Chondrocyte (in vitro differentiated cells): Measurements from ENCODE around the gene GLIPR1L2. TPM values are rescaled to one million over a fixed set of nuclear protein-coding genes. Genes with fewer than 3 reads are reported as not detected.

Experiments used
- DNase-seq: peaks from one replicate; pipeline ENCODE4 v3.0.0; 2021; ENCODE audit warnings: mixed read lengths, low spot score
- H3K27ac Mint-ChIP-seq: one replicate; pipeline ENCODE4 v1.8.0; 2021; ENCODE audit warnings: mild to moderate bottlenecking, moderate library complexity, mixed read lengths; ENCODE audit not compliant: unreplicated experiment
- H3K27me3 Mint-ChIP-seq: 2 replicates; pipeline ENCODE4 v1.8.0; 2021; ENCODE audit warnings: low read depth, mixed read lengths
- H3K36me3 Mint-ChIP-seq: 2 replicates; pipeline ENCODE4 v1.8.0; 2021; ENCODE audit warnings: low read depth, mixed read lengths
- H3K4me1 Mint-ChIP-seq: 2 replicates; pipeline ENCODE4 v1.8.0; 2021; ENCODE audit warnings: low read depth, mild to moderate bottlenecking, mixed read lengths
- H3K4me3 Mint-ChIP-seq: one replicate; pipeline ENCODE4 v1.8.0; 2021; ENCODE audit warnings: mild to moderate bottlenecking, moderate library complexity, mixed read lengths; ENCODE audit not compliant: unreplicated experiment
- H3K9me3 Mint-ChIP-seq: 2 replicates; pipeline ENCODE4 v1.8.0; 2021; ENCODE audit warnings: low read depth, mixed read lengths
- total RNA-seq: library from RNA; stranded (reverse); gene quantifications from 3 replicates; pipeline ENCODE4 v1.2.1, GENCODE V29; 2021
- TF ChIP-seq, protein P1 (sequence below): fragments of 200-600 bp; sonication (generic); IDR thresholded peaks from 2 replicates; pipeline ENCODE4 v1.5.0; 2021; ENCODE audit warnings: antibody characterized with exemption, mild to moderate bottlenecking, moderate library complexity

The GLIPR1L2 gene
- total RNA-seq, 1 donor from 2014 or later, result 0.65 TPM

DNA sequence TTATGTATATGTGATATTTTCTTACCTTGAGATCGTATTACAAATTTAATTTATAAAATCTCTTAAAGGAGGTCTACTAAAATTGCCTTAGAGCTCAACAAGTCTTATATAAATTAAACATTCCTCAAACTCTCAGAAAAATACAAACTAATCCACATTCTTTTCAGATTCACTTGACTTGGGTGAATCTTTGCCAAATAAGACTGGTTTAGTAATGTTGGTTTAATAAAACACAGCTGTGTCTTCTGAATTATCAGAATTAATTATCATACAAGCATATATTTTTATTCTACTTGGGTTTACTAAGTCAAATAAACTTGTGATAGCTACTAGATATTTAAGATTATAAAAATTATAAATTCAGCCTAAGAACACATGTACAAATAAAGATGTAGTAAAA is 13.3 kb downstream of the GLIPR1L2 start:
- no peak overlapping the region for H3K4me3 Mint-ChIP-seq
- peaks cover 7% of the 10 kb centered on the region for H3K9me3 Mint-ChIP-seq
- H3K4me1 Mint-ChIP-seq, result peaks cover 6% of the 10 kb centered on the region
- peaks cover 2% of the 10 kb centered on the region for H3K36me3 Mint-ChIP-seq
- TF ChIP-seq, protein P1, sequence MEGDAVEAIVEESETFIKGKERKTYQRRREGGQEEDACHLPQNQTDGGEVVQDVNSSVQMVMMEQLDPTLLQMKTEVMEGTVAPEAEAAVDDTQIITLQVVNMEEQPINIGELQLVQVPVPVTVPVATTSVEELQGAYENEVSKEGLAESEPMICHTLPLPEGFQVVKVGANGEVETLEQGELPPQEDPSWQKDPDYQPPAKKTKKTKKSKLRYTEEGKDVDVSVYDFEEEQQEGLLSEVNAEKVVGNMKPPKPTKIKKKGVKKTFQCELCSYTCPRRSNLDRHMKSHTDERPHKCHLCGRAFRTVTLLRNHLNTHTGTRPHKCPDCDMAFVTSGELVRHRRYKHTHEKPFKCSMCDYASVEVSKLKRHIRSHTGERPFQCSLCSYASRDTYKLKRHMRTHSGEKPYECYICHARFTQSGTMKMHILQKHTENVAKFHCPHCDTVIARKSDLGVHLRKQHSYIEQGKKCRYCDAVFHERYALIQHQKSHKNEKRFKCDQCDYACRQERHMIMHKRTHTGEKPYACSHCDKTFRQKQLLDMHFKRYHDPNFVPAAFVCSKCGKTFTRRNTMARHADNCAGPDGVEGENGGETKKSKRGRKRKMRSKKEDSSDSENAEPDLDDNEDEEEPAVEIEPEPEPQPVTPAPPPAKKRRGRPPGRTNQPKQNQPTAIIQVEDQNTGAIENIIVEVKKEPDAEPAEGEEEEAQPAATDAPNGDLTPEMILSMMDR, result no peak
- H3K27me3 Mint-ChIP-seq, result no peaks in the 10 kb centered on the region
- no peak overlapping the region for H3K27ac Mint-ChIP-seq
- no peak for DNase-seq

DNA sequence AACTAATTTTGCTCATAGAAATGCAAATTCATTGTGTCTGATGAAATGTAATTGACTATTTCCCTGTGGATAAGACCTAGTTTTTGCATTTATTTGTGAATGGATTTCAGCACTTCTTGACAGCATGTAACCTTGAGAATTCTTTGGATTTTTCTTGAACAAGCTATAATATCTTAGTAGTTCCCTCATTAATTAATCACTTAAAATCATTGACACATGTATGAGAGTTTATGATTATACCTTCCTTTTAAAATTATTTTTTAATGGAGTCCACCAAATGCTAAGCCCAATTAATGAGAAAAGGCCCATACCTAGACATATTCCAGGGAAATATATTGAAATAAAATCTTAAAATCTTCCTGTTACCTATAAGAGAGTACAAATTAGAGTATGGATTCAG is 16.8 kb downstream of the GLIPR1L2 start:
- peaks cover 2% of the 10 kb centered on the region for H3K36me3 Mint-ChIP-seq
- peaks cover 13% of the 10 kb centered on the region for H3K4me1 Mint-ChIP-seq
- no peak overlapping the region for H3K27ac Mint-ChIP-seq
- H3K4me3 Mint-ChIP-seq, result no peak overlapping the region
- DNase-seq, result no peak
- TF ChIP-seq, protein P1, result no peak
- peaks cover 7% of the 10 kb centered on the region for H3K9me3 Mint-ChIP-seq
- H3K27me3 Mint-ChIP-seq, result no peaks in the 10 kb centered on the region

DNA sequence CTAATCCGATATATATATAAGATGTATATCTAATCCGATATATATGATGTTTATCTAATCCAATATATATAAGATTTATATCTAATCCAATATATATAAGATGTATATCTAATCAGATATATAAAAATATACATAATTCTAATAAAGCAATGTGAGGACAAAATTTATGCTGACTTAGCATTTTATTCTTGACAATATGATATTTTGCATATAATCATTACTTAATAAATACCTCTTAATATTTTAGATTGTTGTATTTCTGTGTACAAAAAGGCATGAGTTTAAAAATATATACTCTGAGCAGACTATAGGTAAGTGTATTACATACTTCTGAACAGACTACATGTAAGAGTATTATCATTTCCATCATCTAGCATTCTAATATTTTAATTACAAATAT is 18.9 kb downstream of the GLIPR1L2 start:
- peaks cover 23% of the 10 kb centered on the region for H3K4me1 Mint-ChIP-seq
- H3K9me3 Mint-ChIP-seq, result peaks cover 7% of the 10 kb centered on the region
- peaks cover 2% of the 10 kb centered on the region for H3K36me3 Mint-ChIP-seq
- no peaks in the 10 kb centered on the region for H3K27me3 Mint-ChIP-seq
- H3K27ac Mint-ChIP-seq, result no peak overlapping the region
- TF ChIP-seq, protein P1, result no peak
- DNase-seq, result no peak
- no peak overlapping the region for H3K4me3 Mint-ChIP-seq

DNA sequence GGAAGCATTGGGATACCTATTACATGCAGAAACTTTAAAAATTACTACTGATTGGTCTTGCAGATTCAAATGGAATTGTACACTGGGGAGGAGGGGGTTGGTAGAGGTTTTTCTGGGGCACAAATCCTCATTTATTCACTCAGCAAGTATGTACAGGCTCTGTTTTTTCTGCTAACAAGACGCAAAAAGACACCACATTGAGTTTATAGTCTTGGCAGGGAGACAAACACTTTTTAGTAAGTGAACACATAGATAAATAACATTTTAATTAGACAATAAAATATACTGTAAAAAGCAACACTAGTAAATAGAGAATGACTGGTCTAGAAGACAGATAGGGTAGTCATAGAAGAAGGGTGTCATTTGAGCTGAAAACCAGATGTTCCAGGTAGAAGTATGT is 23.8 kb downstream of the GLIPR1L2 start:
- Mint-ChIP-seq H3K4me1 (peaks cover 42% of the 10 kb centered on the region), H3K9me3 (peaks cover 5% of the 10 kb centered on the region), H3K36me3 (no peaks in the 10 kb centered on the region), H3K27ac (peak overlapping the region; percentile 58), H3K27me3 (no peaks in the 10 kb centered on the region), H3K4me3 (no peak overlapping the region)
- no peak for DNase-seq
- TF ChIP-seq, protein P1, result no peak

DNA sequence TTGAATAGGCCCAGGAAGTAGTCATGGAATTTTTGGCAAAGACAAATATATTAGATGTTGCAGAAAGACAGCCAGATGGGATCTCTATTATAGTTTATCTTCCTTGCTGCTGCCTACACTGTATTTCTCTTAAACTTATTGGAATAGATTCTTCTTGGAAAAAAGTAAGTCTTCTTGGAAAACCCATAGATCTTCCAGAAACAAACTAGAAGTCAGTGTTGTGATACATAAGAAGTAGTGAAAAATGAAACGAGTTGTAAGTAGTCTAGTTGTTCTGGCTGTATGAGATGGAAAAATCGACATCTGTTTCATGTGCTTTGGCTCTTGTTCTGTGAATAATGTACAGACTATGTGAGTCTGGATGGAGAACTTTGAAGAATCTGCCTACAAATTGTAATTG is 29.0 kb downstream of the GLIPR1L2 start:
- no peak for DNase-seq
- Mint-ChIP-seq H3K4me3 (no peak overlapping the region), H3K36me3 (peaks cover 1% of the 10 kb centered on the region), H3K27me3 (no peaks in the 10 kb centered on the region), H3K4me1 (peaks cover 35% of the 10 kb centered on the region), H3K9me3 (peaks cover 8% of the 10 kb centered on the region), H3K27ac (peak overlapping the region; percentile 19)
- TF ChIP-seq, protein P1, result no peak
